ENCODE measurements around the gene LDAH. TPM values are rescaled to one million over a fixed set of nuclear protein-coding genes. Genes with fewer than 3 reads are reported as not detected.

Gene LDAH
- total and polyA plus RNA-seq, 2 experiments from 2014 or later, result 15.2 to 21.1 TPM

GRCh38 chr2:20747317-20747716, 75.6 kb downstream of the LDAH start:
- Histone ChIP-seq H3K4me1 (ENCODE audit: low read depth) (peaks cover 18% of the 10 kb centered on the region), H3K36me3 (no peaks in the 10 kb centered on the region), H3K27ac (no peak overlapping the region), H3K4me3 (no peak overlapping the region), H3K9me3 (ENCODE audit: low read depth) (no peaks in the 10 kb centered on the region), H3K27me3 (no peaks in the 10 kb centered on the region)
- DNase-seq (ENCODE audit: low read depth in 1 of 2, low spot score in 1 of 2), result no peak
- TF ChIP-seq CTCF (IDR thresholded peaks at IDR 0.05; ENCODE audit: low read depth, low read length), result no peak

GRCh38 chr2:20745924-20746555, 76.9 kb downstream of the LDAH start:
- Histone ChIP-seq H3K4me1 (ENCODE audit: low read depth) (peaks cover 18% of the 10 kb centered on the region), H3K4me3 (no peak overlapping the region), H3K36me3 (no peaks in the 10 kb centered on the region), H3K9me3 (ENCODE audit: low read depth) (no peaks in the 10 kb centered on the region), H3K27ac (no peak overlapping the region), H3K27me3 (no peaks in the 10 kb centered on the region)
- TF ChIP-seq CTCF (IDR thresholded peaks at IDR 0.05; ENCODE audit: low read depth, low read length), result no peak
- DNase-seq (ENCODE audit: low read depth in 1 of 2, low spot score in 1 of 2), result no peak

- TF ChIP-seq CTCF (IDR thresholded peaks at IDR 0.05; ENCODE audit: low read depth, low read length), result no peak
- H3K4me3 ChIP-seq, result no peak overlapping the region
- DNase-seq (ENCODE audit: low read depth in 1 of 2, low spot score in 1 of 2), result no peak
- no peaks in the 10 kb centered on the region for H3K9me3 ChIP-seq (ENCODE audit: low read depth)
- no peaks in the 10 kb centered on the region for H3K36me3 ChIP-seq
- no peak overlapping the region for H3K27ac ChIP-seq
- peaks cover 18% of the 10 kb centered on the region for H3K4me1 ChIP-seq (ENCODE audit: low read depth)
- H3K27me3 ChIP-seq, result no peaks in the 10 kb centered on the region
Measured at GRCh38 chr2:20744366-20745335, 78.2 kb downstream of the LDAH start.

GRCh38 chr2:20738772-20739171, 84.1 kb downstream of the LDAH start:
- DNase-seq (ENCODE audit: low read depth in 1 of 2, low spot score in 1 of 2), result no peak
- Histone ChIP-seq H3K9me3 (ENCODE audit: low read depth) (no peaks in the 10 kb centered on the region), H3K27me3 (no peaks in the 10 kb centered on the region), H3K36me3 (no peaks in the 10 kb centered on the region), H3K27ac (no peak overlapping the region), H3K4me1 (ENCODE audit: low read depth) (no peaks in the 10 kb centered on the region), H3K4me3 (no peak overlapping the region)
- no peak for TF ChIP-seq CTCF (IDR thresholded peaks at IDR 0.05; ENCODE audit: low read depth, low read length)

GRCh38 chr2:20737505-20737904, 85.4 kb downstream of the LDAH start:
- H3K4me3 ChIP-seq, result no peak overlapping the region
- H3K4me1 ChIP-seq (ENCODE audit: low read depth), result no peaks in the 10 kb centered on the region
- H3K27me3 ChIP-seq, result no peaks in the 10 kb centered on the region
- H3K9me3 ChIP-seq (ENCODE audit: low read depth), result no peaks in the 10 kb centered on the region
- DNase-seq (ENCODE audit: low read depth in 1 of 2, low spot score in 1 of 2), result no peak
- no peaks in the 10 kb centered on the region for H3K36me3 ChIP-seq
- TF ChIP-seq CTCF (IDR thresholded peaks at IDR 0.05; ENCODE audit: low read depth, low read length), result no peak
- H3K27ac ChIP-seq, result no peak overlapping the region
